Epithelial cell of proximal tubule (primary cell): ENCODE measurements around the gene ABCC10. TPM values are rescaled to one million over a fixed set of nuclear protein-coding genes. Genes with fewer than 3 reads are reported as not detected.
"Not testable (repeated sequence)": the region's sequence is repeated elsewhere in the genome, so short reads cannot be mapped to it uniquely, and the experiment has no call there.

Experiments used
- DNase-seq: peaks from one replicate; pipeline ENCODE4 v3.0.0-alpha.2; 2011; ENCODE audit warnings: low read depth
- H3K4me3 ChIP-seq: 2 replicates; pipeline ENCODE4 v1.5.1; 2011; ENCODE audit warnings: low read depth, mild to moderate bottlenecking, low read length
- total RNA-seq: library from RNA; depleted of rRNA; stranded (reverse); fragments of >200 nt; gene quantifications from 2 replicates; pipeline ENCODE4 v1.2.3, GENCODE V29; 2015
- TF ChIP-seq, protein P1 (sequence below): conservative IDR thresholded peaks from 2 replicates; pipeline ENCODE4 v1.5.1; 2012; ENCODE audit warnings: low read depth, mild to moderate bottlenecking, low read length

ABCC10 gene
- total RNA-seq, 1 donor from 2014 or later = 19.6 TPM

DNA sequence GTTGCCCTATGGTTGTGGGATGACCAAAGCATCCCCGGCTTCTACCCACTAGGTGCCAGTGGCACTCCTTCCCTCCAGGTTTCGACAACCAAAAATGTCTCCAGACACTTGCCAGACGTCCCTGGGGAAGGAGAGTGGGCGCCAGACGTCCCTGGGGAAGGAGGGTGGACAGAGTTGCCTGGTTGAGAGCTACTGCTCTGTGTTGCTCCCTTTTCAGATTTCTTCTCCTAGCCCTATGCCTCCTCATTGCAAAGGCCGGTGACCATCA is 69.7 kb downstream of the ABCC10 start:
- TF ChIP-seq, protein P1, sequence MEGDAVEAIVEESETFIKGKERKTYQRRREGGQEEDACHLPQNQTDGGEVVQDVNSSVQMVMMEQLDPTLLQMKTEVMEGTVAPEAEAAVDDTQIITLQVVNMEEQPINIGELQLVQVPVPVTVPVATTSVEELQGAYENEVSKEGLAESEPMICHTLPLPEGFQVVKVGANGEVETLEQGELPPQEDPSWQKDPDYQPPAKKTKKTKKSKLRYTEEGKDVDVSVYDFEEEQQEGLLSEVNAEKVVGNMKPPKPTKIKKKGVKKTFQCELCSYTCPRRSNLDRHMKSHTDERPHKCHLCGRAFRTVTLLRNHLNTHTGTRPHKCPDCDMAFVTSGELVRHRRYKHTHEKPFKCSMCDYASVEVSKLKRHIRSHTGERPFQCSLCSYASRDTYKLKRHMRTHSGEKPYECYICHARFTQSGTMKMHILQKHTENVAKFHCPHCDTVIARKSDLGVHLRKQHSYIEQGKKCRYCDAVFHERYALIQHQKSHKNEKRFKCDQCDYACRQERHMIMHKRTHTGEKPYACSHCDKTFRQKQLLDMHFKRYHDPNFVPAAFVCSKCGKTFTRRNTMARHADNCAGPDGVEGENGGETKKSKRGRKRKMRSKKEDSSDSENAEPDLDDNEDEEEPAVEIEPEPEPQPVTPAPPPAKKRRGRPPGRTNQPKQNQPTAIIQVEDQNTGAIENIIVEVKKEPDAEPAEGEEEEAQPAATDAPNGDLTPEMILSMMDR = no peak

DNA sequence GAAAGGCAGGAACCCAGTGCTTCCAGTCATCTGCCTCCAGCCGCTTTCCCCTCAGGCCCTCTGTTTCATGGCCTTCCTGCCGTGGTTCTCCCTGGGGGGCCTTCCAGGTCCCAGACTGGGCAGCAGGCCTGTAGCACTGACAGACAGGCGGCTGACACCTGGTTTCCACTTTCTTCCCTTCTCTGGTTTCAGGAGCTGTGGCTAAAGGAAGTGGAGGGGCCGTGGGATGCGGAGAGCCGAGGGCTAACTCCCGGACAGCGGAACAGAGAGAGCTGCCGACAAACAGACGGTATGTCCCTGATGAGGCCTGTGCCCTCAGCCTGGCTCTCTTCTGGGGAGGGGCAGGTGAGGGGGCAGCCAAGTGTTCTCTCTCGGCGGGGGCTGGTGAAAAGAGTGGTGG is 70.3 kb downstream of the ABCC10 start:
- no peak overlapping the region for H3K4me3 ChIP-seq
- TF ChIP-seq, protein P1 = no peak
- no peak for DNase-seq

More for the DNA sequence above, 69.7 kb downstream of the ABCC10 start:
- no peak for DNase-seq
- no peak overlapping the region for H3K4me3 ChIP-seq

- not testable (repeated sequence) for DNase-seq, H3K4me3 ChIP-seq
These were observed 71.0 kb downstream of the ABCC10 start for GRCh38 chr6:43498291-43498690.

GRCh38 chr6:43499028-43499815 is 71.9 kb downstream of the ABCC10 start:
- DNase-seq = no peak
- H3K4me3 ChIP-seq = no peak overlapping the region
- TF ChIP-seq, protein P1 = no peak

Other genes starting within 250 kb of the ABCC10 start
- gene CUL9, start 245.3 kb upstream of the ABCC10 start, total RNA-seq = 17.8 and 18.4 TPM in 2 replicates
- gene DNPH1, start 198.1 kb upstream of the ABCC10 start, total RNA-seq = 140 and 299 TPM in 2 replicates
- gene TTBK1, start 184.1 kb upstream of the ABCC10 start, total RNA-seq = under 0.01 and 0.07 TPM in 2 replicates
- not detected in 2 replicates for gene SLC22A7, start 129.3 kb upstream of the ABCC10 start, total RNA-seq
- not detected in 2 replicates for gene CRIP3, start 118.7 kb upstream of the ABCC10 start, total RNA-seq
- 7.5 and 7.7 TPM in 2 replicates for gene ZNF318, start 57.9 kb upstream of the ABCC10 start, total RNA-seq
- gene DLK2, start 28.0 kb downstream of the ABCC10 start, total RNA-seq = 0.12 and 0.29 TPM in 2 replicates
- gene TJAP1, start 50.0 kb downstream of the ABCC10 start, total RNA-seq = 17.8 and 18.3 TPM in 2 replicates
- gene LRRC73, start 82.8 kb downstream of the ABCC10 start, total RNA-seq = not detected in 2 replicates
- 77.7 and 96.9 TPM in 2 replicates for gene YIPF3, start 89.4 kb downstream of the ABCC10 start, total RNA-seq
- 37.6 and 40.7 TPM in 2 replicates for gene POLR1C, start 89.5 kb downstream of the ABCC10 start, total RNA-seq
- 33.5 and 35.7 TPM in 2 replicates for gene XPO5, start 148.5 kb downstream of the ABCC10 start, total RNA-seq
- 19.7 and 57.8 TPM in 2 replicates for gene POLH, start 148.6 kb downstream of the ABCC10 start, total RNA-seq
- gene GTPBP2, start 201.7 kb downstream of the ABCC10 start, total RNA-seq = 49.6 and 85.6 TPM in 2 replicates
- gene MAD2L1BP, start 208.3 kb downstream of the ABCC10 start, total RNA-seq = 41.8 and 60.3 TPM in 2 replicates
- gene RSPH9, start 217.5 kb downstream of the ABCC10 start, total RNA-seq = 0.14 TPM in 1 of 2 replicates, not detected in the other